ENCODE data around the gene CD68.
"Not testable (repeated sequence)": the region's sequence is repeated elsewhere in the genome, so short reads cannot be mapped to it uniquely, and the experiment has no call there.

Gene CD68

GRCh38 chr17:7625749-7626148 is 46.3 kb downstream of the CD68 start:
- not testable (repeated sequence) for H3K27me3 ChIP-seq (ENCODE audit: insufficient read depth, low read length); H4K12ac ChIP-seq (ENCODE audit: low read depth, low read length); H3K27ac ChIP-seq (ENCODE audit: low read depth, low read length); H3K9ac ChIP-seq (ENCODE audit: low read length); H3K4ac ChIP-seq (ENCODE audit: low read depth, low read length); H3K4me1 ChIP-seq (ENCODE audit: control insufficient read depth in 1 of 2, insufficient read depth in 2 of 2, low read length in 2 of 2); H4K8ac ChIP-seq (ENCODE audit: low read depth, low read length); H4K91ac ChIP-seq (ENCODE audit: low read depth, low read length); DNase-seq; H2BK12ac ChIP-seq (ENCODE audit: low read length); H2AFZ ChIP-seq (ENCODE audit: insufficient read depth, low read length, poor library complexity); H3K4me3 ChIP-seq (ENCODE audit: low read depth, low read length); H3K9me3 ChIP-seq (ENCODE audit: insufficient read depth, low read depth, low read length); H3K79me1 ChIP-seq (ENCODE audit: low read length); H3K14ac ChIP-seq (ENCODE audit: low read length); H2BK120ac ChIP-seq (ENCODE audit: insufficient read depth, low read length, poor library complexity); H2AK5ac ChIP-seq (ENCODE audit: low read length); H3K36me3 ChIP-seq (ENCODE audit: control insufficient read depth in 1 of 2, insufficient read depth in 2 of 2, low read length in 2 of 2); H2BK5ac ChIP-seq (ENCODE audit: low read depth, low read length, poor library complexity); H3K18ac ChIP-seq (ENCODE audit: low read length); H3K4me2 ChIP-seq (ENCODE audit: low read length); H3K23ac ChIP-seq (ENCODE audit: low read length); H3K79me2 ChIP-seq (ENCODE audit: control insufficient read depth, insufficient read depth, low read length, poor library complexity)
- no CpG with 5 or more reads among the region's 16 CpGs for WGBS (ENCODE audit: extremely low coverage, insufficient coverage, insufficient read length)

- Histone ChIP-seq H3K9me3 (ENCODE audit: insufficient read depth, low read depth, low read length) (peaks cover 1% of the 10 kb centered on the region), H3K18ac (ENCODE audit: low read length) (no peak overlapping the region), H3K4me2 (ENCODE audit: low read length) (no peak overlapping the region), H3K14ac (ENCODE audit: low read length) (no peak overlapping the region), H2BK120ac (ENCODE audit: insufficient read depth, low read length, poor library complexity) (no peak overlapping the region), H3K23ac (ENCODE audit: low read length) (no peak overlapping the region), H2BK5ac (ENCODE audit: low read depth, low read length, poor library complexity) (no peak overlapping the region), H3K27ac (ENCODE audit: low read depth, low read length) (no peak overlapping the region), H3K79me2 (ENCODE audit: control insufficient read depth, insufficient read depth, low read length, poor library complexity) (peaks cover 2% of the 10 kb centered on the region), H2AK5ac (ENCODE audit: low read length) (no peak overlapping the region), H3K79me1 (ENCODE audit: low read length) (peaks cover 2% of the 10 kb centered on the region), H4K8ac (ENCODE audit: low read depth, low read length) (no peak overlapping the region), H3K27me3 (ENCODE audit: insufficient read depth, low read length) (no peaks in the 10 kb centered on the region), H3K9ac (ENCODE audit: low read length) (no peak overlapping the region), H3K36me3 (ENCODE audit: control insufficient read depth in 1 of 2, insufficient read depth in 2 of 2, low read length in 2 of 2) (peaks cover 0 to 2% of the 10 kb centered on the region in 2 experiments), H2AFZ (ENCODE audit: insufficient read depth, low read length, poor library complexity) (no peak overlapping the region), H4K12ac (ENCODE audit: low read depth, low read length) (no peak overlapping the region), H3K4ac (ENCODE audit: low read depth, low read length) (no peak overlapping the region), H2BK12ac (ENCODE audit: low read length) (no peak overlapping the region), H4K91ac (ENCODE audit: low read depth, low read length) (no peak overlapping the region), H3K4me3 (ENCODE audit: low read depth, low read length) (no peak overlapping the region), H3K4me1 (ENCODE audit: control insufficient read depth in 1 of 2, insufficient read depth in 2 of 2, low read length in 2 of 2) (peaks cover 5% of the 10 kb centered on the region in 2 experiments)
- DNase-seq = no peak
- no CpG with 5 or more reads among the region's 7 CpGs for WGBS (ENCODE audit: extremely low coverage, insufficient coverage, insufficient read length)
Measured at GRCh38 chr17:7626307-7626706, 46.9 kb downstream of the CD68 start.

- no peak overlapping the region for H2BK120ac ChIP-seq (ENCODE audit: insufficient read depth, low read length, poor library complexity)
- peak overlapping the region; percentile 75 for H3K4me3 ChIP-seq (ENCODE audit: low read depth, low read length)
- peak overlapping the region; percentile 27 for H4K12ac ChIP-seq (ENCODE audit: low read depth, low read length)
- H3K27me3 ChIP-seq (ENCODE audit: insufficient read depth, low read length) = no peaks in the 10 kb centered on the region
- no peak overlapping the region for H2BK5ac ChIP-seq (ENCODE audit: low read depth, low read length, poor library complexity)
- peaks cover 2% of the 10 kb centered on the region for H3K79me1 ChIP-seq (ENCODE audit: low read length)
- peak overlapping the region; percentile 82 for H3K4me2 ChIP-seq (ENCODE audit: low read length)
- H2AK5ac ChIP-seq (ENCODE audit: low read length) = no peak overlapping the region
- no peak overlapping the region for H2AFZ ChIP-seq (ENCODE audit: insufficient read depth, low read length, poor library complexity)
- WGBS (ENCODE audit: extremely low coverage, insufficient coverage, insufficient read length) = no CpG with 5 or more reads among the region's 6 CpGs
- no peak overlapping the region for H4K91ac ChIP-seq (ENCODE audit: low read depth, low read length)
- H3K79me2 ChIP-seq (ENCODE audit: control insufficient read depth, insufficient read depth, low read length, poor library complexity) = peaks cover 2% of the 10 kb centered on the region
- H4K8ac ChIP-seq (ENCODE audit: low read depth, low read length) = no peak overlapping the region
- H3K9me3 ChIP-seq (ENCODE audit: insufficient read depth, low read depth, low read length) = peaks cover 1% of the 10 kb centered on the region
- peak overlapping the region; percentile 66 for H3K9ac ChIP-seq (ENCODE audit: low read length)
- peaks cover 5% of the 10 kb centered on the region in 2 experiments for H3K4me1 ChIP-seq (ENCODE audit: control insufficient read depth in 1 of 2, insufficient read depth in 2 of 2, low read length in 2 of 2)
- no peak overlapping the region for H3K4ac ChIP-seq (ENCODE audit: low read depth, low read length)
- H3K27ac ChIP-seq (ENCODE audit: low read depth, low read length) = no peak overlapping the region
- peak in 1 of 2 donors; percentile 13 for DNase-seq
- peak overlapping the region; percentile 46 for H3K18ac ChIP-seq (ENCODE audit: low read length)
- H3K23ac ChIP-seq (ENCODE audit: low read length) = no peak overlapping the region
- no peak overlapping the region for H3K14ac ChIP-seq (ENCODE audit: low read length)
- no peak overlapping the region for H2BK12ac ChIP-seq (ENCODE audit: low read length)
- H3K36me3 ChIP-seq (ENCODE audit: control insufficient read depth in 1 of 2, insufficient read depth in 2 of 2, low read length in 2 of 2) = peaks cover 0 to 2% of the 10 kb centered on the region in 2 experiments
Measured at GRCh38 chr17:7626956-7627249, 47.5 kb downstream of the CD68 start.

GRCh38 chr17:7627250-7628121 is 48.0 kb downstream of the CD68 start, which contains the start of gene SAT2:
Gene SAT2, minus strand, starts transcription at chr17:7627821. Its CDS starts 186 bp downstream, at chr17:7627635.
- Histone ChIP-seq H3K27me3 (ENCODE audit: insufficient read depth, low read length) (no peaks in the 10 kb centered on the region), H3K79me2 (ENCODE audit: control insufficient read depth, insufficient read depth, low read length, poor library complexity) (peaks cover 2% of the 10 kb centered on the region), H3K79me1 (ENCODE audit: low read length) (peaks cover 2% of the 10 kb centered on the region), H3K18ac (ENCODE audit: low read length) (peak within 1 kb of the TSS; percentile 81), H3K9ac (ENCODE audit: low read length) (peak within 1 kb of the TSS; percentile 85), H4K91ac (ENCODE audit: low read depth, low read length) (peak within 1 kb of the TSS; percentile 81), H4K8ac (ENCODE audit: low read depth, low read length) (peak within 1 kb of the TSS; percentile 86), H3K23ac (ENCODE audit: low read length) (no peak within 1 kb of the TSS), H3K9me3 (ENCODE audit: insufficient read depth, low read depth, low read length) (peaks cover 1% of the 10 kb centered on the region), H4K12ac (ENCODE audit: low read depth, low read length) (peak within 1 kb of the TSS; percentile 82), H2BK5ac (ENCODE audit: low read depth, low read length, poor library complexity) (peak within 1 kb of the TSS; percentile 74), H3K4me3 (ENCODE audit: low read depth, low read length) (peak within 1 kb of the TSS; percentile 75), H3K4me2 (ENCODE audit: low read length) (peak within 1 kb of the TSS; percentile 82), H2BK120ac (ENCODE audit: insufficient read depth, low read length, poor library complexity) (peak within 1 kb of the TSS; percentile 93), H3K4ac (ENCODE audit: low read depth, low read length) (peak within 1 kb of the TSS; percentile 37), H3K14ac (ENCODE audit: low read length) (peak within 1 kb of the TSS; percentile 85), H3K4me1 (ENCODE audit: control insufficient read depth in 1 of 2, insufficient read depth in 2 of 2, low read length in 2 of 2) (peaks cover 5% of the 10 kb centered on the region in 2 experiments), H2AK5ac (ENCODE audit: low read length) (no peak within 1 kb of the TSS), H3K36me3 (ENCODE audit: control insufficient read depth in 1 of 2, insufficient read depth in 2 of 2, low read length in 2 of 2) (peaks cover 0 to 2% of the 10 kb centered on the region in 2 experiments), H3K27ac (ENCODE audit: low read depth, low read length) (peak within 1 kb of the TSS; percentile 66), H2AFZ (ENCODE audit: insufficient read depth, low read length, poor library complexity) (peak within 1 kb of the TSS; percentile 97), H2BK12ac (ENCODE audit: low read length) (peak within 1 kb of the TSS; percentile 16)
- WGBS (ENCODE audit: extremely low coverage, insufficient coverage, insufficient read length) = no CpG with 5 or more reads among the region's 54 CpGs
- DNase-seq = peak; percentile 85 to 89
